Smooth muscle cell (in vitro differentiated cells): ENCODE data around the gene CAMSAP1. TPM values are rescaled to one million over a fixed set of nuclear protein-coding genes. Genes with fewer than 3 reads are reported as not detected.

Experiments used
- DNase-seq: peaks from one replicate; lab custom pipeline; 2025; ENCODE audit not compliant: unreplicated experiment; lab: John Stamatoyannopoulos, UW
- H2AFZ ChIP-seq: fragments of 200-600 bp; sonication (generic); 2 replicates; pipeline ENCODE4 v1.6.0; 2016; ENCODE audit warnings: antibody characterized with exemption, low read depth, mild to moderate bottlenecking
- H3F3A ChIP-seq: fragments of 200-600 bp; sonication (generic); 2 replicates; pipeline ENCODE4 v1.6.0; 2017; ENCODE audit warnings: antibody characterized with exemption, low read depth
- H3K27ac ChIP-seq: fragments of 200-600 bp; sonication (generic); 2 replicates; pipeline ENCODE4 v1.5.1; 2016; ENCODE audit warnings: low read depth, mild to moderate bottlenecking
- H3K27me3 ChIP-seq: fragments of 200-600 bp; sonication (generic); 2 replicates; pipeline ENCODE4 v1.6.1; 2016; ENCODE audit warnings: low read depth, mild to moderate bottlenecking
- H3K36me3 ChIP-seq: fragments of 200-600 bp; sonication (generic); 2 replicates; pipeline ENCODE4 v1.5.1; 2016; ENCODE audit warnings: low read depth
- H3K4me1 ChIP-seq: fragments of 200-600 bp; sonication (generic); 2 replicates; pipeline ENCODE4 v1.5.1; 2016; ENCODE audit warnings: low read depth
- H3K4me2 ChIP-seq: fragments of 200-600 bp; sonication (generic); 2 replicates; pipeline ENCODE4 v1.6.0; 2016; ENCODE audit warnings: mild to moderate bottlenecking
- H3K4me3 ChIP-seq: fragments of 200-600 bp; sonication (generic); 2 replicates; pipeline ENCODE4 v1.5.1; 2016; ENCODE audit warnings: mild to moderate bottlenecking
- H3K79me2 ChIP-seq: fragments of 200-600 bp; sonication (generic); 2 replicates; pipeline ENCODE4 v1.6.0; 2016; ENCODE audit warnings: low read depth, mild to moderate bottlenecking
- H3K9ac ChIP-seq: fragments of 200-600 bp; sonication (generic); 2 replicates; pipeline ENCODE4 v1.6.0; 2016; ENCODE audit warnings: low read depth
- H3K9me3 ChIP-seq: fragments of 200-600 bp; sonication (generic); replicated peaks from 2 replicates; pipeline ENCODE4 v1.5.1; 2016; ENCODE audit warnings: low read depth
- H4K20me1 ChIP-seq: fragments of 200-600 bp; sonication (generic); 2 replicates; pipeline ENCODE4 v1.6.0; 2016; ENCODE audit warnings: low read depth
- CTCF ChIP-seq: fragments of 200-600 bp; sonication (generic); IDR thresholded peaks from 2 replicates; pipeline ENCODE4 v1.5.1; 2017; ENCODE audit warnings: borderline replicate concordance, mild to moderate bottlenecking, antibody characterized with exemption; ENCODE audit not compliant: insufficient read depth, poor library complexity, severe bottlenecking
- WGBS: methylation state at CpG from one replicate; pipeline ENCODE4 v1.1.7; 2016; ENCODE audit warnings: low lambda C conversion rate; 5-methylcytosine and 5-hydroxymethylcytosine counted together
- polyA plus RNA-seq: library from polyadenylated mRNA; unstranded; fragments of >200 nt; fragmentation: Nextera tagmentation; extraction: Ambion mirVana; gene quantifications from 2 replicates; pipeline ENCODE4 v1.2.1, GENCODE V29; 2016
- total RNA-seq: library from RNA; depleted of rRNA; stranded (reverse); fragments of >200 nt; gene quantifications from 2 replicates; pipeline ENCODE4 v1.2.3, GENCODE V29; 2014

CAMSAP1 gene
- total and polyA plus RNA-seq, 2 experiments from 2014 or later, result 5.4 to 17.8 TPM

GRCh38 chr9:135766251-135766650 lies 141.1 kb downstream of the CAMSAP1 start:
- TF ChIP-seq CTCF, result no peak
- WGBS, result 95% methylated on average over 4 of the region's 4 CpGs
- DNase-seq, result no peak

DNA sequence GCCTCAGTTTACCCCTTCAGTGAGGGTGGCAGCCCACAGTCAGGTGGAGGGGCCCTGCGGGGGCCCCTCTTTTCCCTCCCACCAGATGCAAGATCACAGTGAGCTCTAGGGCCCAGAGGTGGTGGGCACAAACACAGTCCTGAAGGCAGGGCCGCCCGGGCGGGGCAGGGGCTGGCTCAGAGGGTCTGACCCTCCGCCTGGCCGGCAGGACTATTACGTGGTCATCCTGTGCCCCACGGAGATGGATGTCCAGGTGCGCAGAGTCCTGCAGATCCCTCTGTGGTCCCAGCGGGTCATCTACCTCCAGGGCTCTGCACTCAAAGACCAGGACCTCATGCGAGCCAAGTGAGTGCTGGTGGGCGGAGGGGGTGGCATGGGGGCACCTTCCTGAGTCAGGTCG lies 141.9 kb downstream of the CAMSAP1 start:
- Histone ChIP-seq H3K79me2 (no peaks in the 10 kb centered on the region), H3K4me1 (no peaks in the 10 kb centered on the region), H2AFZ (no peak overlapping the region), H3F3A (no peaks in the 10 kb centered on the region), H3K27me3 (no peaks in the 10 kb centered on the region), H3K27ac (no peak overlapping the region), H4K20me1 (no peaks in the 10 kb centered on the region), H3K4me3 (no peak overlapping the region), H3K9me3 (no peaks in the 10 kb centered on the region), H3K36me3 (no peaks in the 10 kb centered on the region), H3K9ac (no peak overlapping the region), H3K4me2 (no peak overlapping the region)
- WGBS, result over 99% methylated on average over 10 of the region's 13 CpGs
- DNase-seq, result no peak
- no peak for TF ChIP-seq CTCF

More at GRCh38 chr9:135766251-135766650, 141.1 kb downstream of the CAMSAP1 start:
- Histone ChIP-seq H4K20me1 (no peaks in the 10 kb centered on the region), H2AFZ (no peak overlapping the region), H3K9me3 (no peaks in the 10 kb centered on the region), H3K4me1 (no peaks in the 10 kb centered on the region), H3K4me2 (no peak overlapping the region), H3F3A (no peaks in the 10 kb centered on the region), H3K27ac (no peak overlapping the region), H3K36me3 (no peaks in the 10 kb centered on the region), H3K79me2 (no peaks in the 10 kb centered on the region), H3K9ac (no peak overlapping the region), H3K4me3 (no peak overlapping the region), H3K27me3 (no peaks in the 10 kb centered on the region)

DNA sequence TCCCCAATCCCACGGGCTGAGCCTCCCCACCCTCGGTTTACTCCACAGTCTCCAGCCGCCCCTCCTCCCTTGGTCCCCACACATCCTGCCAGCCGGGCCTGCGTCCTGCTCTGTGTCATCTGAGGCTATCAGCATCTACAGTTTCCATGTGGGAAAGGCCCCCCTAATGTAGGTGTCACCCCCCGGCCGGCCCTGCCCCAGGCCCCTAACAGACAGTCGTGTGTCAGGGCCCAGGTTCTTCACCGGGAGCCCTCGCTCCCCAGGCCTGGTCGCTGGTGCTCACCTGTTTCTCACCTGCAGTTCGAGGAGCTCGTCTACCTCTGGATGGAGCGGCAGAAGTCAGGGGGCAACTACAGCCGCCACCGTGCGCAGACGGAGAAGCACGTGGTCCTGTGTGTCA lies 142.6 kb downstream of the CAMSAP1 start:
- H3K79me2 ChIP-seq, result no peaks in the 10 kb centered on the region
- H3K4me3 ChIP-seq, result no peak overlapping the region
- no peak for DNase-seq
- no peaks in the 10 kb centered on the region for H3K9me3 ChIP-seq
- no peak overlapping the region for H3K9ac ChIP-seq
- H3K27me3 ChIP-seq, result no peaks in the 10 kb centered on the region
- H4K20me1 ChIP-seq, result no peaks in the 10 kb centered on the region
- no peaks in the 10 kb centered on the region for H3K36me3 ChIP-seq
- H3K4me2 ChIP-seq, result no peak overlapping the region
- H2AFZ ChIP-seq, result no peak overlapping the region
- H3K27ac ChIP-seq, result no peak overlapping the region
- 96% methylated on average over 16 of the region's 19 CpGs for WGBS
- no peaks in the 10 kb centered on the region for H3F3A ChIP-seq
- H3K4me1 ChIP-seq, result no peaks in the 10 kb centered on the region
- TF ChIP-seq CTCF, result no peak

DNA sequence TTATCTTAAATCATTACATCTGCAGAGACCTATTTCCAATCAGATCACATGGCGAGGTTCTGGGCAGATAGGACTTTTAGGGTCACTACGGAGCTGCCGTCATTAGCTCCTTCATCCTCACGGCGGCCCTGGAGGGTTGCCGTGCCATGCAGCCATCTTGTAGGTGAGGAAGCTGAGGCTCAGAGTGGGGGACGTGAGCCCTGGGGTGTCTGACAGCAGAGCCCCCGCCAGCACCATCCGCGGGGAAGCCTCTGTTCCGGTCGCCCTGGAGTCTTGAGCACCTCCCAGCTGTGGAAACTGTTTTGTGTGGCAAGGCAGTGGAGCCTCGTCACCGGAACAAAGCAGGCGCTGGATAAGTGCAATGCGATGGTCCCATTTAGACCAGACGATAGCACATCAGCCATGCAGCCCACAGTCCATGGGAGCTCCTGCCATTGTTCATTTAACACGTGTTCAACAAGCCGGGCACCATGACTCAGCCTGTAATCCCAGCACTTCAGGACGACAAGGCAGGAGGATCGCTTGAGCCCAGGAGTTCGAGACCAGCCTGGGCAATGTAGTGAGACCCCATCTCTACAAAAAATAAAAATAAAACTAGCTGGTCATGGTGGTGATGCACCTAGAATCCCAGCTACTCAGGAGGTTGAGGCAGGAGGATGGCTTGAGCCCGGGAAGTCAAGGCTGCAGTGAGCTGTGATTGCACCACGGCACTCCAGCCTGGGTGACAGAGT lies 143.5 kb downstream of the CAMSAP1 start:
- Histone ChIP-seq H3K9ac (no peak overlapping the region), H3K36me3 (no peaks in the 10 kb centered on the region), H2AFZ (no peak overlapping the region), H3F3A (no peaks in the 10 kb centered on the region), H3K4me1 (no peaks in the 10 kb centered on the region), H3K4me2 (no peak overlapping the region), H3K9me3 (no peaks in the 10 kb centered on the region), H3K4me3 (no peak overlapping the region), H3K79me2 (no peaks in the 10 kb centered on the region), H3K27me3 (no peaks in the 10 kb centered on the region), H3K27ac (no peak overlapping the region), H4K20me1 (no peaks in the 10 kb centered on the region)
- DNase-seq, result no peak
- no peak for TF ChIP-seq CTCF
- 90% methylated on average over 24 of the region's 24 CpGs for WGBS
